Cardiac fibroblast (primary cell): Measurements from ENCODE around the gene PACSIN2.

Source experiments
- DNase-seq, 2 donors: peaks; one replicate each; pipeline versions ENCODE4 v3.0.0 to v3.0.0-alpha.2; 2010; ENCODE audit warnings: low read depth in 2 of 2
- H3K4me3 ChIP-seq, 2 donors: replicated peaks in 1 of 2; 1 replicate in 1 of 2; 2 replicates in 1 of 2; pipeline ENCODE4 v1.5.1; 2011; ENCODE audit warnings: low read depth in 2 of 2, low read length in 2 of 2, mild to moderate bottlenecking in 2 of 2, moderate library complexity in 1 of 2
- TF ChIP-seq, protein P1 (sequence below): IDR thresholded peaks from one replicate; pipeline ENCODE4 v1.5.1; 2011; ENCODE audit warnings: low read depth, mild to moderate bottlenecking, low read length, inconsistent platforms

PACSIN2 gene

GRCh38 chr22:42893371-42894150 is 121.4 kb downstream of the PACSIN2 start:
- no peak for DNase-seq
- TF ChIP-seq, protein P1, sequence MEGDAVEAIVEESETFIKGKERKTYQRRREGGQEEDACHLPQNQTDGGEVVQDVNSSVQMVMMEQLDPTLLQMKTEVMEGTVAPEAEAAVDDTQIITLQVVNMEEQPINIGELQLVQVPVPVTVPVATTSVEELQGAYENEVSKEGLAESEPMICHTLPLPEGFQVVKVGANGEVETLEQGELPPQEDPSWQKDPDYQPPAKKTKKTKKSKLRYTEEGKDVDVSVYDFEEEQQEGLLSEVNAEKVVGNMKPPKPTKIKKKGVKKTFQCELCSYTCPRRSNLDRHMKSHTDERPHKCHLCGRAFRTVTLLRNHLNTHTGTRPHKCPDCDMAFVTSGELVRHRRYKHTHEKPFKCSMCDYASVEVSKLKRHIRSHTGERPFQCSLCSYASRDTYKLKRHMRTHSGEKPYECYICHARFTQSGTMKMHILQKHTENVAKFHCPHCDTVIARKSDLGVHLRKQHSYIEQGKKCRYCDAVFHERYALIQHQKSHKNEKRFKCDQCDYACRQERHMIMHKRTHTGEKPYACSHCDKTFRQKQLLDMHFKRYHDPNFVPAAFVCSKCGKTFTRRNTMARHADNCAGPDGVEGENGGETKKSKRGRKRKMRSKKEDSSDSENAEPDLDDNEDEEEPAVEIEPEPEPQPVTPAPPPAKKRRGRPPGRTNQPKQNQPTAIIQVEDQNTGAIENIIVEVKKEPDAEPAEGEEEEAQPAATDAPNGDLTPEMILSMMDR, result no peak

GRCh38 chr22:42892571-42893316 is 122.2 kb downstream of the PACSIN2 start:
- no peak overlapping the region for H3K4me3 ChIP-seq
- TF ChIP-seq, protein P1, result no peak
- DNase-seq, result no peak

More at GRCh38 chr22:42893371-42894150, 121.4 kb downstream of the PACSIN2 start:
- no peak overlapping the region for H3K4me3 ChIP-seq

- TF ChIP-seq, protein P1, result no peak
- H3K4me3 ChIP-seq, result no peak overlapping the region
- DNase-seq, result no peak
These were observed 122.8 kb downstream of the PACSIN2 start for GRCh38 chr22:42892156-42892555.

GRCh38 chr22:42891696-42892095 is 123.3 kb downstream of the PACSIN2 start:
- no peak for DNase-seq
- TF ChIP-seq, protein P1, result no peak
- no peak overlapping the region for H3K4me3 ChIP-seq

- H3K4me3 ChIP-seq, result no peak overlapping the region
- TF ChIP-seq, protein P1, result no peak
- no peak for DNase-seq
These were observed 123.9 kb downstream of the PACSIN2 start for GRCh38 chr22:42891008-42891407.

DNA sequence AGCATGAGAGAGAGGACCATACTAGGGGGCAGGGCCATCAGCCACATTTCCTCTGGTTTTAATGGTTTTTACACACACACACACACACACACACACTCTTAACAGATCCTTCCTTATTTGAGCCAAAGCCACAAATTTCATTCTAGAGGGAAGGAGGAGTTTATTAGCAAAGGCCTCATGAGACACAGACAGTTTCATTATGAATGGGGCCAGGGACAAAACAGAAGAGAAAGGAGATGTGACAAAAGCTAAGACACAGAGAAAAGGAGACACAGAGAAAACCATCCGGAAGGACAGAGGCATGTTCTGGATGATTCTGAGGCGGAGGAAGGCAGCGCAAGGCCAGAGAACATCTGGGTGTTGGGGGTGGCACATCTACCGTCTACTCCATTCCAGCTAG is 125.6 kb downstream of the PACSIN2 start:
- TF ChIP-seq, protein P1, result no peak
- no peak overlapping the region for H3K4me3 ChIP-seq
- no peak for DNase-seq
